Keratinocyte (primary cell): ENCODE measurements around the gene TOMM6. TPM values are rescaled to one million over a fixed set of nuclear protein-coding genes. Genes with fewer than 3 reads are reported as not detected.

Source experiments
- DNase-seq: peaks from one replicate; pipeline ENCODE4 v3.0.0-alpha.2; 2011; ENCODE audit warnings: low read depth, missing footprints, low spot score
- FAIRE-seq: peaks from 2 replicates; lab custom pipeline; 2011; peaks lifted over from hg19 to GRCh38; lab: Jason Lieb, UNC
- H2AFZ ChIP-seq: 2 replicates; pipeline ENCODE4 v1.6.0; 2012; ENCODE audit warnings: low read length, control low read depth, inconsistent platforms; ENCODE audit not compliant: control insufficient read depth
- H3K27ac ChIP-seq: 2 replicates; pipeline ENCODE4 v1.5.1; 2011; ENCODE audit warnings: low read length; ENCODE audit not compliant: control insufficient read depth, insufficient read depth
- H3K27me3 ChIP-seq: 3 replicates; pipeline ENCODE4 v1.6.0; 2011; ENCODE audit warnings: low read length; ENCODE audit not compliant: control insufficient read depth, insufficient read depth; ENCODE audit errors: extremely low read depth
- H3K36me3 ChIP-seq, 2 experiments: 2 replicates in 1 of 2; 3 replicates in 1 of 2; pipeline ENCODE4 v1.5.1; 2011; ENCODE audit warnings: low read length in 2 of 2, mild to moderate bottlenecking in 1 of 2; ENCODE audit not compliant: control insufficient read depth in 2 of 2, insufficient read depth in 2 of 2; ENCODE audit errors: extremely low read depth in 1 of 2
- H3K4me1 ChIP-seq: 3 replicates; pipeline ENCODE4 v1.5.1; 2011; ENCODE audit warnings: low read length; ENCODE audit not compliant: control insufficient read depth, insufficient read depth; ENCODE audit errors: extremely low read depth
- H3K4me2 ChIP-seq: 3 replicates; pipeline ENCODE4 v1.6.0; 2011; ENCODE audit warnings: low read depth, low read length; ENCODE audit not compliant: control insufficient read depth, insufficient read depth; ENCODE audit errors: extremely low read depth
- H3K4me3 ChIP-seq, 3 experiments: fragments of 200-600 bp in 1 of 3; sonication (generic) in 1 of 3; 2 replicates in 2 of 3; 3 replicates in 1 of 3; pipeline ENCODE4 v1.5.1; 2011 to 2016; ENCODE audit warnings: low read length in 3 of 3, mild to moderate bottlenecking in 3 of 3, control low read depth in 2 of 3, inconsistent platforms in 1 of 3, low read depth in 1 of 3, mixed read lengths in 1 of 3, mixed run types in 1 of 3, moderate library complexity in 1 of 3; ENCODE audit not compliant: control insufficient read depth in 2 of 3, insufficient read depth in 2 of 3; ENCODE audit errors: extremely low read depth in 1 of 3
- H3K79me2 ChIP-seq: 2 replicates; pipeline ENCODE4 v1.6.0; 2012; ENCODE audit warnings: low read length; ENCODE audit not compliant: control insufficient read depth, insufficient read depth
- H3K9ac ChIP-seq: 3 replicates; pipeline ENCODE4 v1.6.0; 2011; ENCODE audit warnings: low read length; ENCODE audit not compliant: control insufficient read depth, insufficient read depth; ENCODE audit errors: extremely low read depth
- H3K9me1 ChIP-seq: 3 replicates; pipeline ENCODE4 v1.6.0; 2011; ENCODE audit warnings: low read length; ENCODE audit not compliant: control insufficient read depth, insufficient read depth; ENCODE audit errors: extremely low read depth
- H3K9me3 ChIP-seq: 2 replicates; pipeline ENCODE4 v1.5.1; 2012; ENCODE audit warnings: low read depth, low read length; ENCODE audit not compliant: control insufficient read depth
- H4K20me1 ChIP-seq: 3 replicates; pipeline ENCODE4 v1.6.0; 2011; ENCODE audit warnings: low read length; ENCODE audit not compliant: control insufficient read depth, insufficient read depth; ENCODE audit errors: extremely low read depth
- EZH2 ChIP-seq: IDR thresholded peaks from one replicate; pipeline ENCODE4 v1.6.1; 2012; ENCODE audit warnings: inconsistent platforms, mild to moderate bottlenecking, low read length, moderate library complexity
- dilution Hi-C: fragments of 300-500 bp; cut with MboI; formaldehyde crosslinking; loops from one replicate; pipeline ENCODE4 v1.7.0; 2020; ENCODE audit warnings: low sequenced_read_pairs; ENCODE audit not compliant: extremely low pct_ligation_motif_present
- polyA minus RNA-seq, 3 experiments: library from RNA; depleted of rRNA, polyadenylated mRNA; stranded (reverse); fragments of >200 nt; gene quantifications; 1 replicate in 1 of 3; 2 replicates in 1 of 3; 3 replicates in 1 of 3; pipeline ENCODE4 v1.2.3, GENCODE V29; 2011
- polyA plus RNA-seq, 5 experiments: library from polyadenylated mRNA; depleted of rRNA in 3 of 5; stranded (reverse) in 3 of 5; stranded (forward) in 1 of 5; unstranded in 1 of 5; fragments of >200 nt; gene quantifications; 1 replicate in 1 of 5; 2 replicates in 3 of 5; 3 replicates in 1 of 5; pipeline versions ENCODE4 v1.2.1 to v1.2.3, GENCODE V29; 2011 to 2012; ENCODE audit warnings: missing spikeins in 2 of 5, low read depth in 1 of 5, low replicate concordance in 1 of 5
- TF ChIP-seq, protein P1 (sequence below), 3 experiments: IDR thresholded peaks in 1 of 3; conservative IDR thresholded peaks in 1 of 3; optimal IDR thresholded peaks in 1 of 3; 2 replicates in 2 of 3; 3 replicates in 1 of 3; pipeline versions ENCODE3 to v1.5.1; 2011; ENCODE audit warnings: low read length in 3 of 3, mild to moderate bottlenecking in 3 of 3, moderate library complexity in 2 of 3, control low read depth in 1 of 3, inconsistent platforms in 1 of 3; ENCODE audit not compliant: insufficient read depth in 2 of 3; ENCODE audit errors: extremely low read depth in 1 of 3

Gene TOMM6
- polyA plus RNA-seq (266 to 449 TPM (median 374 TPM) in 3 replicates), polyA minus RNA-seq (53.6 to 136 TPM (median 100.0 TPM) in 3 replicates)
- polyA plus RNA-seq (2011; ENCODE audit: low read depth) = 41.2 TPM
- 329 and 379 TPM in 2 replicates for polyA plus RNA-seq (2011; cell fraction: cytosol; rRNA removed)
- polyA plus RNA-seq (2011; cell fraction: nucleus; rRNA removed) = 135 and 194 TPM in 2 replicates
- polyA plus RNA-seq (2012; ENCODE audit: low replicate concordance) = 315 and 317 TPM in 2 replicates
- 82.3 TPM for polyA minus RNA-seq (2011; cell fraction: cytosol; rRNA and poly(A)+ RNA removed)
- 17.5 and 20.6 TPM in 2 replicates for polyA minus RNA-seq (2011; cell fraction: nucleus; rRNA and poly(A)+ RNA removed)

DNA sequence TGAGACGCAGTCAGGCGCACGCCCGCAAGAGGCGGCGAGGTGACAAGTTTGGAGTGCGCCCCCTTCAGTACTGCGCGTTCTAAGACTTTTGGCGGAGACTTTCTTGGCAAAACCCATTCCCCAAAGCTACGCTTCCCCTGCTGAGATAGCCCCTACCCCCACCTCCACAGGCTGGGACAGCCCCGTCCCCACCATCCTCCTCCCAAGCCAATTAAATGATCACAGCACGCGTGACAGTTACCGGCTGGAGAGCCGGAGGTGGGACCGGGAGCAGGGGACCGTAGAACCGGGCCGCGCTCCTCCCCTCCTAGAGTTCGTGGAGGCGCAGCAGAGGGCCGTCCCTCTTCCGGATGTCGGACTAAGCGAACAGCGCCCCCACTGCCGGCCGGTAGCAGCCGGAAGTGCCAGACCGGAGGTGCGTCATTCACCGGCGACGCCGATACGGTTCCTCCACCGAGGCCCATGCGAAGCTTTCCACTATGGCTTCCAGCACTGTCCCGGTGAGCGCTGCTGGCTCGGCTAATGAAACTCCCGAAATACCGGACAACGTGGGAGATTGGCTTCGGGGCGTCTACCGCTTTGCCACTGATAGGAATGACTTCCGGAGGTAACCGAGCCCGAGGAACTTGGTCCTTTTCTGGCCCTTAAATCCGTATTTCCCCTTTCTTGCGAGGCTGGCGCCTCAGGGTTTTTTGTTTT, at the start of gene TOMM6:
TOMM6 (plus strand) TSS at position 476 of the 699 bp plus-strand sequence; CDS start at position 480, 4 bp downstream.
- peak within 1 kb of the TSS; percentile 98 for H3K27ac ChIP-seq
- H3K4me1 ChIP-seq = peaks cover 25% of the 10 kb centered on the region
- H3K36me3 ChIP-seq = peaks cover 12 to 18% of the 10 kb centered on the region in 2 experiments
- no peaks in the 10 kb centered on the region for H3K9me1 ChIP-seq
- H3K9me3 ChIP-seq = no peaks in the 10 kb centered on the region
- H3K79me2 ChIP-seq = peaks cover 17% of the 10 kb centered on the region
- FAIRE-seq (peak; percentile 63), DNase-seq (peak; percentile 56)
- dilution Hi-C loops = no loop called here
- peak within 1 kb of the TSS; percentile 86 to 100 (median 97) for H3K4me3 ChIP-seq
- H3K9ac ChIP-seq = peak within 1 kb of the TSS; percentile 100
- peak within 1 kb of the TSS; percentile 95 for H2AFZ ChIP-seq
- no peaks in the 10 kb centered on the region for H4K20me1 ChIP-seq
- peak within 1 kb of the TSS; percentile 98 for H3K4me2 ChIP-seq
- H3K27me3 ChIP-seq = no peaks in the 10 kb centered on the region
- TF ChIP-seq, protein P1, sequence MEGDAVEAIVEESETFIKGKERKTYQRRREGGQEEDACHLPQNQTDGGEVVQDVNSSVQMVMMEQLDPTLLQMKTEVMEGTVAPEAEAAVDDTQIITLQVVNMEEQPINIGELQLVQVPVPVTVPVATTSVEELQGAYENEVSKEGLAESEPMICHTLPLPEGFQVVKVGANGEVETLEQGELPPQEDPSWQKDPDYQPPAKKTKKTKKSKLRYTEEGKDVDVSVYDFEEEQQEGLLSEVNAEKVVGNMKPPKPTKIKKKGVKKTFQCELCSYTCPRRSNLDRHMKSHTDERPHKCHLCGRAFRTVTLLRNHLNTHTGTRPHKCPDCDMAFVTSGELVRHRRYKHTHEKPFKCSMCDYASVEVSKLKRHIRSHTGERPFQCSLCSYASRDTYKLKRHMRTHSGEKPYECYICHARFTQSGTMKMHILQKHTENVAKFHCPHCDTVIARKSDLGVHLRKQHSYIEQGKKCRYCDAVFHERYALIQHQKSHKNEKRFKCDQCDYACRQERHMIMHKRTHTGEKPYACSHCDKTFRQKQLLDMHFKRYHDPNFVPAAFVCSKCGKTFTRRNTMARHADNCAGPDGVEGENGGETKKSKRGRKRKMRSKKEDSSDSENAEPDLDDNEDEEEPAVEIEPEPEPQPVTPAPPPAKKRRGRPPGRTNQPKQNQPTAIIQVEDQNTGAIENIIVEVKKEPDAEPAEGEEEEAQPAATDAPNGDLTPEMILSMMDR (optimal IDR thresholded peaks at IDR 0.05 in 1 of 3, IDR thresholded peaks at IDR 0.05 in 1 of 3, conservative IDR thresholded peaks at IDR 0.05 in 1 of 3; ENCODE audit: extremely low read depth in 1 of 3, insufficient read depth in 2 of 3, low read length in 3 of 3) = peak in 2 of 3 experiments; percentile 66 to 93
- TF ChIP-seq EZH2 = no peak

DNA sequence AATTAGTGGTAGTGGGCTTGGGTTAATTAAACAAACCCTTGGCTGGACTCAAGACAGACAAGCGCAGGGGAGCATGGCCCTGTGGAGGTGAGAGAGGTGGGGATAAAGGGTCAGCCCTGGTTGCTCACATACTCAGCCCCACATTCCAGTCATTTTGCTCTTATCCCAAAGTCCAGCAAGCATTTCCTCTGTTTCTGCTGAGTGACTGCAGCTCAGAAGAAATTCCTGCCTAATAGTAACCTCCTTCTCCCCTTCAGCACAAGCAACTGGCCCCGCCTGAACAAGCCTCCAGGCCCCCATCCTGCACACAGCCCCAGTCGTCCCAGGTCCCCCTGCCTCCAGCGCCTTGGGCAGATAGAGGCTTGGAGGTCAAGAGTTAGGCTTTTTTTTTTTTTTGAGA, 48.5 kb upstream of the TOMM6 start:
- Histone ChIP-seq H3K27ac (no peak overlapping the region), H3K36me3 (no peaks in the 10 kb centered on the region), H3K9me3 (no peaks in the 10 kb centered on the region), H2AFZ (no peak overlapping the region), H3K79me2 (no peaks in the 10 kb centered on the region), H3K4me3 (no peak overlapping the region), H3K4me1 (peaks cover 12% of the 10 kb centered on the region), H3K4me2 (no peak overlapping the region), H3K27me3 (no peaks in the 10 kb centered on the region), H3K9ac (no peak overlapping the region), H3K9me1 (no peaks in the 10 kb centered on the region), H4K20me1 (no peaks in the 10 kb centered on the region)
- dilution Hi-C loops = no loop called here
- TF ChIP-seq EZH2 = no peak
- TF ChIP-seq, protein P1 (optimal IDR thresholded peaks at IDR 0.05 in 1 of 3, IDR thresholded peaks at IDR 0.05 in 1 of 3, conservative IDR thresholded peaks at IDR 0.05 in 1 of 3; ENCODE audit: extremely low read depth in 1 of 3, insufficient read depth in 2 of 3, low read length in 3 of 3) = no peak
- DNase-seq (no peak), FAIRE-seq (no peak)
